PC-9 (cell line): Measurements from ENCODE around the gene UQCR11. TPM values are rescaled to one million over a fixed set of nuclear protein-coding genes. Genes with fewer than 3 reads are reported as not detected.

ENCODE experiments used
- BruUV-seq: library from RNA; stranded (reverse); fragments of 400-500 nt; replicated peaks from 2 replicates; lab custom pipeline; 2021; lab: Mats Ljungman, UMichigan
- CTCF ChIA-PET: fragments of 300-600 bp; sonication (Branson Sonifier 250); formaldehyde crosslinking; loops from one replicate; lab custom pipeline; 2022; ENCODE audit warnings: antibody characterized with exemption; lab: Charles Lee
- POLR2A ChIA-PET: fragments of 300-600 bp; sonication (Branson Sonifier 250); formaldehyde crosslinking; loops from one replicate; lab custom pipeline; 2022; ENCODE audit warnings: antibody characterized with exemption; ENCODE audit not compliant: unreplicated experiment; lab: Charles Lee
- DNase-seq, 2 experiments: peaks; one replicate each; pipeline versions ENCODE4 v3.0.0 to v3.0.0-alpha.2; 2015 to 2022; ENCODE audit warnings: mixed read lengths in 1 of 2
- H2AFZ ChIP-seq: fragments of 200-600 bp; sonication (generic); 2 replicates; pipeline ENCODE4 v1.8.1; 2017; ENCODE audit warnings: antibody characterized with exemption
- H3F3A ChIP-seq: fragments of 200-600 bp; sonication (generic); 2 replicates; pipeline ENCODE4 v1.8.1; 2017; ENCODE audit warnings: antibody characterized with exemption, mild to moderate bottlenecking, low read depth; ENCODE audit not compliant: insufficient read depth
- H3K27ac ChIP-seq: fragments of 200-600 bp; sonication (generic); 2 replicates; pipeline ENCODE4 v1.6.1; 2016; ENCODE audit warnings: mixed run types
- H3K27me3 ChIP-seq: fragments of 200-600 bp; sonication (generic); 2 replicates; pipeline ENCODE4 v1.6.1; 2016; ENCODE audit warnings: low read depth, mixed run types; ENCODE audit not compliant: insufficient read depth
- H3K36me3 ChIP-seq: fragments of 200-600 bp; sonication (generic); 2 replicates; pipeline ENCODE4 v1.6.1; 2016; ENCODE audit warnings: low read depth, mixed run types
- H3K4me1 ChIP-seq: fragments of 200-600 bp; sonication (generic); replicated peaks from 2 replicates; pipeline ENCODE4 v1.6.1; 2016; ENCODE audit warnings: mixed run types; ENCODE audit not compliant: insufficient read depth
- H3K4me2 ChIP-seq: fragments of 200-600 bp; sonication (generic); 2 replicates; pipeline ENCODE4 v1.6.1; 2017; ENCODE audit warnings: mixed run types
- H3K4me3 ChIP-seq: fragments of 200-600 bp; sonication (generic); 2 replicates; pipeline ENCODE4 v1.6.1; 2016; ENCODE audit warnings: mixed run types
- H3K79me2 ChIP-seq: fragments of 200-600 bp; sonication (generic); 2 replicates; pipeline ENCODE4 v1.6.1; 2017; ENCODE audit warnings: low read depth, mixed run types
- H3K9me2 ChIP-seq: fragments of 200-600 bp; sonication (generic); 2 replicates; pipeline ENCODE4 v1.8.1; 2017; ENCODE audit warnings: mild to moderate bottlenecking; ENCODE audit not compliant: insufficient read depth
- H3K9me3 ChIP-seq: fragments of 200-600 bp; sonication (generic); 2 replicates; pipeline ENCODE4 v1.8.1; 2016; ENCODE audit warnings: low read depth; ENCODE audit not compliant: insufficient read depth
- H4K20me1 ChIP-seq: fragments of 200-600 bp; sonication (generic); 2 replicates; pipeline ENCODE4 v1.8.1; 2017; ENCODE audit not compliant: insufficient read depth
- EZH2 ChIP-seq: fragments of 200-600 bp; sonication (generic); IDR thresholded peaks from 2 replicates; pipeline ENCODE4 v1.8.0; 2017; ENCODE audit warnings: antibody characterized with exemption, low read depth
- intact Hi-C: fragments of 100-400 bp; cut with micrococcal nuclease; formaldehyde crosslinking; loops from one replicate; pipeline ENCODE4 v1.10.0; 2022; ENCODE audit not compliant: unreplicated experiment
- total RNA-seq: library from RNA; stranded (reverse); gene quantifications from 2 replicates; pipeline ENCODE4 v1.2.3, GENCODE V29; 2021
- TF ChIP-seq, protein P1 (sequence below): fragments of 200-600 bp; sonication (generic); conservative IDR thresholded peaks from 2 replicates; pipeline ENCODE4 v1.6.1; 2017; ENCODE audit warnings: mixed run types, antibody characterized with exemption, mild to moderate bottlenecking, moderate library complexity

The UQCR11 gene
- total RNA-seq, 1 experiment from 2014 or later, result 196 TPM

DNA sequence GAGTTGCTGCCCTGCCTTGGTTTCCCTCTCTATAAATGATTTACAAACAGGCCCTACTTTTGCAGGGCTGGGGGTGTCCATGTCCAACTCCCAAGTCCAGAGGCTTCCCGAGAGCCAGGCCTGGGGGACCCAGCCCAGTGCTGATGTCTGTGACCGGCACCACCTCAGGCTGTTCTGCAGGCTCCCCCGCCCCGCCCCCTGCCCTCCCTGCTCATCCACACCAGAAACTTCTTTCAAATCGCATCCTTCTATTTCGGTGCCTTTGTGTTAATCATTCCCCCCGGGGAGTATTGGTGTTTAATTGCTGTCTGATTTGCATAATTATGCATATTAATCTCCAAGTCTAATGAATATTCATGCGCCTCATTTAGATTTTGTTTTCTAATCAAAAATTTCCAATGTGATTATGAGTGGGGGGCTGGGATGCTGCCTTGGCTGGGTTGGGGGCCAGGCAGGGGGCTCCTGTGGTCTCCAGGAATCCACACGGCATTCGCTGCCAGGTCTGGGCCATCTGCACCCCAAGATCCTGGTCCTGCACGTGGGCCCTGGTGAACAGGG, 28.1 kb upstream of the UQCR11 start:
- Histone ChIP-seq H3K4me1 (no peaks in the 10 kb centered on the region), H2AFZ (no peak overlapping the region), H3K9me3 (no peaks in the 10 kb centered on the region), H3K27me3 (no peaks in the 10 kb centered on the region), H4K20me1 (no peaks in the 10 kb centered on the region), H3K4me3 (no peak overlapping the region), H3K9me2 (no peaks in the 10 kb centered on the region), H3K79me2 (no peaks in the 10 kb centered on the region), H3K4me2 (no peak overlapping the region), H3F3A (no peaks in the 10 kb centered on the region), H3K27ac (no peak overlapping the region), H3K36me3 (0 out of 2 replicates have a peak, but pooled peaks cover 3% of the 10 kb centered on the region)
- ChIA-PET POLR2A (interaction anchor here (0.5 kb wide), 1 partner anchor 63 kb away, joined by 6 read pairs; no protein-coding TSS in a partner anchor), CTCF (no interaction called here)
- TF ChIP-seq, protein P1, sequence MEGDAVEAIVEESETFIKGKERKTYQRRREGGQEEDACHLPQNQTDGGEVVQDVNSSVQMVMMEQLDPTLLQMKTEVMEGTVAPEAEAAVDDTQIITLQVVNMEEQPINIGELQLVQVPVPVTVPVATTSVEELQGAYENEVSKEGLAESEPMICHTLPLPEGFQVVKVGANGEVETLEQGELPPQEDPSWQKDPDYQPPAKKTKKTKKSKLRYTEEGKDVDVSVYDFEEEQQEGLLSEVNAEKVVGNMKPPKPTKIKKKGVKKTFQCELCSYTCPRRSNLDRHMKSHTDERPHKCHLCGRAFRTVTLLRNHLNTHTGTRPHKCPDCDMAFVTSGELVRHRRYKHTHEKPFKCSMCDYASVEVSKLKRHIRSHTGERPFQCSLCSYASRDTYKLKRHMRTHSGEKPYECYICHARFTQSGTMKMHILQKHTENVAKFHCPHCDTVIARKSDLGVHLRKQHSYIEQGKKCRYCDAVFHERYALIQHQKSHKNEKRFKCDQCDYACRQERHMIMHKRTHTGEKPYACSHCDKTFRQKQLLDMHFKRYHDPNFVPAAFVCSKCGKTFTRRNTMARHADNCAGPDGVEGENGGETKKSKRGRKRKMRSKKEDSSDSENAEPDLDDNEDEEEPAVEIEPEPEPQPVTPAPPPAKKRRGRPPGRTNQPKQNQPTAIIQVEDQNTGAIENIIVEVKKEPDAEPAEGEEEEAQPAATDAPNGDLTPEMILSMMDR, result no peak
- TF ChIP-seq EZH2, result no peak
- BruUV-seq, result no TSS peak
- no peak for DNase-seq
- intact Hi-C loops, result no loop called here

DNA sequence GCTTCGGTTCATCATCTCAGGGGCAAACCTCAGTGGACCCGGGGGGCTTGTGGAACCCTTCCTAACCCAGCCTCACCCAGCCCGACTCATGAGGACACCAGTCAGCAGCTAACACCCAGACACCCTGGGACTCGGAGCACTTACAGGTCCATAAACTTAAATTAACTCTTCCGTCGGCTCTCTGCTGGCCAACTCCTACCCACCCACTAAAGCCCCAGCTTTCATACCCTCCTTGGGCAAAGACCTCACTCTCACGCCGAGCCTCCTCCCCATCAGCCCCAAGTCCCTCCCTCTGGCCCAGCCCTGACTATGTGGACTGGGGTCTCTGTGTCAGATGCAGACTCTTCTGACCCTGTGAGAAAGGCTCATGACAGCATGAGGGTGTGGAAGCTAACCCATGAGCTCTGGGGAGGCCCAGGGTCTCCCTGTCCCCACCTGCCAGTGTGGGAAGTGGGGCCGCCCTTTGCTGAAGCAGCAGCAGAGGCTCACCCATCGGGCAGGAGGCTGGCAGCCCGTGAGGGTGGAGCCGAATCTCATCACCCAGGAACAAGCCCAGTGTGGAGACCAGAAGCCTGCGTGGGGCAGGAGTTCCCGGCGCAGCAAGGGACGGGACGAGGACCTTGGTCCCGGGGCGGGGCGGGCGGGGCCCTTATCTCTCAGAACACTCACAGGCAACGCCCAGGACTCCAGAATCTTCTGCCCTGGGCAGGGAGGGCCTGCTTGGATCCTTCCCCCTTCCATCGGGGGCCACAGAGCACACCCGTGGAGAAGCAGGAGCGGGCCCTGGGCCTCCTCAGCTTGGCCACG, 27.4 kb upstream of the UQCR11 start:
- ChIA-PET CTCF (interaction anchor here (0.5 kb wide), 1 partner anchor 90 kb away, joined by 3 read pairs; no protein-coding TSS in a partner anchor), POLR2A (interaction anchor here (0.5 kb wide), 1 partner anchor 63 kb away, joined by 6 read pairs; no protein-coding TSS in a partner anchor)
- no peak for DNase-seq
- Histone ChIP-seq H3K27me3 (no peaks in the 10 kb centered on the region), H2AFZ (no peak overlapping the region), H3K4me1 (no peaks in the 10 kb centered on the region), H3F3A (no peaks in the 10 kb centered on the region), H3K4me2 (no peak overlapping the region), H3K27ac (no peak overlapping the region), H3K4me3 (no peak overlapping the region), H3K36me3 (no peaks in the 10 kb centered on the region), H3K9me3 (no peaks in the 10 kb centered on the region), H3K9me2 (no peaks in the 10 kb centered on the region), H3K79me2 (no peaks in the 10 kb centered on the region), H4K20me1 (no peaks in the 10 kb centered on the region)
- intact Hi-C loops, result no loop called here
- no TSS peak for BruUV-seq
- no peak for TF ChIP-seq EZH2
- TF ChIP-seq, protein P1, result no peak

DNA sequence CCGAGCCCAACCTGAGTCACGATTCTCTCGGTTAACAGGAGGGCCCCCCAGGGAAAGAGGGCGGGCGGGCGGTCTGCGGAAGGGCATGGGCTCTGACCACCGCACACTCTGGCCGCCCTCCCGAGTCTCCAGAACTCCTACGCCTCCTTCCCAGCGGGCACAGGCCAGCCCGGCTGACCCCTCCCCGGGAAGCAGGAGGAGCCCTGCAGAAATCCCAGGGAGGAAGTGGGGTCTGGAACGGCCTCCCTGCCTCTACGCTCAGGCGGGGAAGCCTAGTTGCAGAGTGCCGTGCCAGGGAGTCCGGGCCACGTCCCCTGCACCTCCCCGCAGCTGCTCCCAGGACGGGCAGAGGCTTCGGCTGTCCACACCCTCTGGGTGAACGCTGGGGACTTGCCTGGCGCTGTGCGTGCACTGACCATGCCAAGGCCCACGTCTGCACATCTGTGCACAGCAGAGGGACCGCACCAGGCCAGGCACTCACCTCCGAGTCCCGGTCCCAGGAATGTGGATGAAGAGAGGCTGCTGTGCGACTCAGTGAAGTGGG, 26.4 kb upstream of the UQCR11 start:
- DNase-seq, result no peak
- Histone ChIP-seq H3K9me2 (no peaks in the 10 kb centered on the region), H4K20me1 (no peaks in the 10 kb centered on the region), H3K4me1 (no peaks in the 10 kb centered on the region), H3K4me2 (no peak overlapping the region), H3K36me3 (no peaks in the 10 kb centered on the region), H2AFZ (no peak overlapping the region), H3K27me3 (no peaks in the 10 kb centered on the region), H3F3A (no peaks in the 10 kb centered on the region), H3K79me2 (no peaks in the 10 kb centered on the region), H3K4me3 (no peak overlapping the region), H3K27ac (no peak overlapping the region), H3K9me3 (no peaks in the 10 kb centered on the region)
- no TSS peak for BruUV-seq
- no peak for TF ChIP-seq EZH2
- TF ChIP-seq, protein P1, result no peak
- ChIA-PET POLR2A (no interaction called here), CTCF (no interaction called here)
- intact Hi-C loops, result no loop called here
